ENCODE results near the gene HJURP.
A peak's percentile ranks its signal among the peaks of the same experiment; 100 is the strongest.
"Not testable (repeated sequence)": the region's sequence is repeated elsewhere in the genome, so short reads cannot be mapped to it uniquely, and the experiment has no call there.

HJURP gene

GRCh38 chr2:233854241-233854981 lies at the start of gene HJURP:
Gene HJURP (minus strand): TSS chr2:233854535. CDS start chr2:233854500, 35 bp downstream.
- H3K27ac ChIP-seq: peak within 1 kb of the TSS; percentile 93
- peak; percentile 65; the same call in 1 of the 2 replicates for TF ChIP-seq ZFX (IDR thresholded peaks at IDR 0.05)
- no peak for TF ChIP-seq CTCF (conservative IDR thresholded peaks at IDR 0.05)

DNA sequence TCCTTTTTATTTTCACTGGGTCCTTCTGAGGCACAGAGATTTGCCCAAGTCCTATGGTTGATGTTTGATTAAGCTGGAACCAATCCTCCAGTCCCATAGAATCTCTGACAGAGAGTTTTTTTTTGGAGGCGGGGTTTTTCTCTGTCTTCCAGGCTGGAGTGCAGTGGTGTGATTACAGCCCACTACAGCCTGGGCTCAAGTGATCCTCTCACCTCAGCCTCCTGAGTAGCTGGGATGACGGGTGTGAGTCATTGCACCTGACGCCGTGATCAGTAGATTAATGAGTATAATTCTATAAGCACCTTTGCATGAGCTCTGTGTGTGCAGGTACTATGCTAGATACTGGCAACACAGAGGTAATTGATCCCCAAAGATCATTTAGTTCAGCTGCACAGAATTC lies 47.5 kb upstream of the HJURP start:
- no peak overlapping the region for H3K27ac ChIP-seq
- TF ChIP-seq ZFX (IDR thresholded peaks at IDR 0.05) (no peak), CTCF (conservative IDR thresholded peaks at IDR 0.05) (no peak)

DNA sequence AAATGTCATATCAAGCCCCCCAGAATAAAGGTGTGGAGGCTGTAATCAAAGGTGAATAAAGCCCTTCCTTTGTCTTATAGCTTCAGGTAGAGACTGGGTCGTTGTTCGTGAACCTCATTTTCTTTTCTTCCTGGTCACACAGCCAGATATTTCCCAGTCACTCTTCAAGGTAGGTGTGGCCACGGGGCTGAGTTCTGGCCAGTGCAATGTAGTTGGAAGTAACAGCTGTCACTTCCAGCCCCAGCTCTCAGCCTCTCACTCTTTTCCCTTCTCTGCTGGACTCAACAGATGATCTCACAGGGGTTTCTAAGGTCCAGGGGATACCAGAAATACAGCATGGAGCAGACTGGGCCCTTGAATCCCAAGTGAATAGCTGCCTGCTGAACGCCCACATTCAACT lies 47.0 kb upstream of the HJURP start:
- H3K27ac ChIP-seq: no peak overlapping the region
- TF ChIP-seq CTCF (conservative IDR thresholded peaks at IDR 0.05) (no peak), ZFX (IDR thresholded peaks at IDR 0.05) (no peak)

DNA sequence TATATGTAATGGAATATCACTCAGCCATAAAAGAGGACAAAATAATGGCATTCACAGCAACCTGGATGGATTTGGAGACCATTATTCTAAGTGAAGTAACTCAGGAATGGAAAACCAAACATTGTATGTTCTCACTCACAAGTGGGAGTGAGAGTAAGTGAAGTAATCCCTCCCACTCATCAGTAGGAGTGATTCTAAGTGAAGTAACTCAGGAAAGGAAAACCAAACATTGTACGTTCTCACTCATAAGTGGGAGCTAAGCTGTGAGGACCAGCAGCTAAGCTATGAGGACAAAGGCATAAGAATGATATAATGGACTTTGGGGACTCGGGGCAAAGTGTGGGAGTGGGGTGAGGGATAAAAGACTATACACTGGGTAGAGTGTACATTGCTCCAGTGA lies 41.9 kb upstream of the HJURP start:
- H3K27ac ChIP-seq: not testable (repeated sequence)

- no peak overlapping the region for H3K27ac ChIP-seq
- no peak for TF ChIP-seq CTCF (conservative IDR thresholded peaks at IDR 0.05)
- no peak for TF ChIP-seq ZFX (IDR thresholded peaks at IDR 0.05)
Observed at GRCh38 chr2:233892793-233893192, 38.5 kb upstream of the HJURP start.

DNA sequence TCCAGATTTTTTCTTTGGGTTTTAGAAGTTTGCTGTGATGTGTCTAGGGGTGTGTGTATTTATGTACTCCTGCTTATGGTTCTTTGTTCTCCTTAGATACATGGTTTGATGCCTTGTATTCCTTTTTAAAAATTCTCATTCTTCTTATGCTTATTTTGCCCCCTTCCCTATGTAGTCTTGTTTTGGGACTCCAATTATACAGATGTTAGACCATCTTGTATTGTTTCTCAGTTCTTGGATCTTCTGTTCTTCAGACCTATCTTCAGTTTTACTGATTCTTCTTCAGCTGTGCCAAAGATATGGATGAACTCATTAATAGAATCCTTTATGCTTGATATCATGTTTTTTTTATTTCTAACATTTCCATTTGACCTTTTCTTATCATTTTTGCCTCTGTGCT lies 28.0 kb upstream of the HJURP start:
- H3K27ac ChIP-seq: no peak overlapping the region
- TF ChIP-seq ZFX (IDR thresholded peaks at IDR 0.05) (no peak), CTCF (conservative IDR thresholded peaks at IDR 0.05) (no peak)

DNA sequence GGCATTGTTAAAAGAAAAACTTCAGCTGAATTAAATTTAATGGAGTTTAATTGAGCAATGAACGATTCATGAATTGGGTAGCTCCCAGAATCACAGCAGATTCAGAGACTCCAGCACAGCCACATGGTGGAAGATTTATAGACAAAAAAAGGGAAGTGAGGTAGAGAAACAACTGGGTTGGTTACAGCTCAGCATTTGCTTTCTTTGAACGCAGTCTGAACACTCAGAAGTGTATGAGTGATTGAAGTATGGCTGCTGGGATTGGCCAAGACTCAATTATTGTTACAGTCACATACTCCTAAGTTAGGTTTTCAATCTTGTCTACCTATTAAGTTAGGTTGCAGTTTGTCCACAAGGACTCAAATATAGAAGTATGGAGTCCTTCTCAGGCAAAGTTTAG lies 17.8 kb upstream of the HJURP start:
- H3K27ac ChIP-seq: not testable (repeated sequence)

DNA sequence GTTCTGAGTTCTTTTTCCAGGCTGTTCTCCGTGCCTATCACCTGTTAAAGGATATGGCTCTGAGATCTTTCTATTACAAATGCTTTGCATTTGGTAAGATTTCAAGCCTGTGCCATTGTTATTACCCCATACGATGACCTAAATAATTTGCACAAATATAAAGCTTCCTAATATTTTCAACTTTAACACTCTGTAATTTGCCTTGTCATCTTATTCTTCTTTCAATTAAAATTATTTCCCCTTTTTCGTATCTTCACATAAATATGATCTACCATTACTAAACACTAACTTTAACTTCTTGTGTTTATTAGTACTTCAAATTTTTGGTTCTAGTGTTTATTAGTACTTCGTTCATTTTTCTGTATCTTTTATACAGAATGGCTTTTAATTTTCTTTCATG lies 17.1 kb upstream of the HJURP start:
- no peak overlapping the region for H3K27ac ChIP-seq
- TF ChIP-seq CTCF (conservative IDR thresholded peaks at IDR 0.05) (no peak), ZFX (IDR thresholded peaks at IDR 0.05) (no peak)
